OCI-LY3 (cell line): Measurements from ENCODE around the gene TDRD1.

Experiments used
- EZH2phosphoT487 ChIP-seq: fragments of 200-600 bp; shearing (Covaris generic); IDR thresholded peaks from 2 replicates; pipeline ENCODE4 v1.6.1; 2018; ENCODE audit warnings: antibody characterized with exemption, mixed run types, low read depth
- TF ChIP-seq, protein P1 (sequence below): fragments of 200-600, 300-600 bp; sonication (generic); IDR thresholded peaks from 2 replicates; pipeline ENCODE4 v1.5.1; 2014; ENCODE audit warnings: antibody characterized with exemption, low read length, low read depth

DNA sequence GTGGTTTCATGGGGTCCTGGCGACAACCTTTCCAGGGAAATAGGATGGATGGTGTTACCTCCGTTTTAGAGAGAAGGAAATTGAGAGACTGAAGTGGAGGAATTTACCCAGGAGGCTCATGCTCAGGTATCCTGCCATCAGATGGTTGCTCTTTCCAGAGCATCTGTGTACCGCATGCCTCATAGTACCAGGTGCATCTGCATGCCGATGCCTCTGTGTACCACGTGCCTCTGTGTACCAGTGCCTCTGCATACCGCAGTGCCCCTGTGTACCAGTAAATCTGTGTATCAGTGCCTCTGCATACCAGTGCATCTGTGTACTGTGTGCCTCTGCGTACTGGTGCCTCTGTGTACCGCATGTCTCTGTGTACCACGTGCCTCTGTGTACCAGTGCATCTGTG lies 63.1 kb downstream of the TDRD1 start:
- TF ChIP-seq, protein P1, sequence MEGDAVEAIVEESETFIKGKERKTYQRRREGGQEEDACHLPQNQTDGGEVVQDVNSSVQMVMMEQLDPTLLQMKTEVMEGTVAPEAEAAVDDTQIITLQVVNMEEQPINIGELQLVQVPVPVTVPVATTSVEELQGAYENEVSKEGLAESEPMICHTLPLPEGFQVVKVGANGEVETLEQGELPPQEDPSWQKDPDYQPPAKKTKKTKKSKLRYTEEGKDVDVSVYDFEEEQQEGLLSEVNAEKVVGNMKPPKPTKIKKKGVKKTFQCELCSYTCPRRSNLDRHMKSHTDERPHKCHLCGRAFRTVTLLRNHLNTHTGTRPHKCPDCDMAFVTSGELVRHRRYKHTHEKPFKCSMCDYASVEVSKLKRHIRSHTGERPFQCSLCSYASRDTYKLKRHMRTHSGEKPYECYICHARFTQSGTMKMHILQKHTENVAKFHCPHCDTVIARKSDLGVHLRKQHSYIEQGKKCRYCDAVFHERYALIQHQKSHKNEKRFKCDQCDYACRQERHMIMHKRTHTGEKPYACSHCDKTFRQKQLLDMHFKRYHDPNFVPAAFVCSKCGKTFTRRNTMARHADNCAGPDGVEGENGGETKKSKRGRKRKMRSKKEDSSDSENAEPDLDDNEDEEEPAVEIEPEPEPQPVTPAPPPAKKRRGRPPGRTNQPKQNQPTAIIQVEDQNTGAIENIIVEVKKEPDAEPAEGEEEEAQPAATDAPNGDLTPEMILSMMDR, result no peak
- TF ChIP-seq EZH2phosphoT487, result no peak
